ENCODE results near the gene TPK1.
"Not testable (repeated sequence)": the region's sequence is repeated elsewhere in the genome, so short reads cannot be mapped to it uniquely, and the experiment has no call there.

Gene TPK1

DNA sequence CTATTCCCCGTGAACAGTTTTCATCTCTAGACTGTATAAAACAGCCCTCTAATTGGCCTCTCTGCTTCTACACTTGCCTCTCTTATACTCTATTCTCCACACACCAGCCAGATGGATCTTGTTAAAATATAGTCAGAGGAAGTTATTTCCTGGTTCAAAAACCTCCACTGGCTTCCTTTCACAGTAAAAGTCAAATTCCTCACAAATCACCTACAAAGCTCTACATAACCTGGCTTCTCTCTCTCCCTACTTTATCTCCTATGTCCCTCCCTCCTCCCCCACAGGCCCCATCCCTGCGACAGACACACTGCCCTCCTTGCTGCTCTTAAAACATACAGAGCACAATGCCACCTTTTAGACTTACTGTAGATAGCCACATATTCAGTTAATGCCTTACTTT is 60.1 kb downstream of the TPK1 start:
- DNase-seq = no peak

GRCh38 chr7:144771927-144772326 is 63.9 kb downstream of the TPK1 start:
- no peak for DNase-seq

GRCh38 chr7:144771174-144771573 is 64.7 kb downstream of the TPK1 start:
- DNase-seq = no peak

- no peak for DNase-seq
These were observed 66.5 kb downstream of the TPK1 start for GRCh38 chr7:144769352-144769751.

DNA sequence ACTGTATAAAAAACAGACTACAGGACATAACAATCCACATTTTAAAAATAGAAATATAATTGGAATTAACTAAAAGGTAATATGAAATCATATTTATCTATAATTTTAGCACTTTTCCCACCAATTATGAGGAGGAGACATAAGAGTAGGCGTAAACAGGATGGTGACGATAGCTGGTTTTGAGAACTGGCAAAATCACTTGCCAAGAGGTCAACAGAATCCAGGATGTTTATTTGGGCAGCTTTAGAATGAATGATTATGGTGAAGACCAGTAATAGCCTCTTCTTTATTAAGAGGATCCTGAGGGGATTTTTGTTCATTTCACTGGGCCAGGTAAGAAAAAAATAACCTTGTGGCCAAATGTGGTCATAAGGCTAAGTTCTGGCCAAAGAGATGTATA is 67.2 kb downstream of the TPK1 start:
- no peak for DNase-seq

DNA sequence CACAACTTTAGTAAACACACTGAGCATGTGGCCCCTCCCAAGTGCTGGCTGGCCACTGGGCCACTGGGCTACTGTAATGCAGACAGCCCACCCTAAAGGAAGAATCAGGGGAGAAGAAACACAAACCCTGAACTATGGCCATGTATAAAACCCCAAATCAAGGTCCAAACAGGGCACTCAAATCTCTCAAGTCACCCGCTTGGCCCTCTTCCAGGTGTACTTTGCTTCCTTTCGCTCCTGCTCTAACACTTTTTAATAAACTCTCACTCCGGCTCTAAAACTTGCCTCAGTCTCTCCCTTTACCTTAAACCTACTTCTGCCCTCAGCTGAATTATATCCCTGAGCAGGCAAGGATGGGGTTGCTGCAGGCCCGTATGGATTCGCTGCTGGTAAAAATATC is 72.6 kb downstream of the TPK1 start:
- no peak for DNase-seq

DNA sequence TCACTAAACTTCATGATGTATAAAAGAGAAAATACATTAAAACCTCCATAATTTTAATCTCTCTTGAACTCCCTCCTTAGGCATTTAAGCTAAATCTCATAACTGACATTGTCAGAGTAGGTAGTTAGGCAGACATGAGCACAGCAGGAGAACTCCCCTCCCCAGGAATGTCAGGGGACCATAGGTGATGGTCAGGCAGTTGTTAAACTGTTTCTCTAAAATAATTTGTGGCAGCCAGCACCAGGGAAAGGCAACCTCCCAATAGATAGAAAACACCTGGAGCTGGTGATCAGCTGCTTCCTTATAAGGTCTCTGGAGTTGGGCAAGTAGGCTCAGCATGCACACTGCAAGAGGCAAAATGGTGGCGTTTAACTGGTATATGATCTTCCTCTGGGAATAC is 73.0 kb downstream of the TPK1 start:
- DNase-seq = no peak

DNA sequence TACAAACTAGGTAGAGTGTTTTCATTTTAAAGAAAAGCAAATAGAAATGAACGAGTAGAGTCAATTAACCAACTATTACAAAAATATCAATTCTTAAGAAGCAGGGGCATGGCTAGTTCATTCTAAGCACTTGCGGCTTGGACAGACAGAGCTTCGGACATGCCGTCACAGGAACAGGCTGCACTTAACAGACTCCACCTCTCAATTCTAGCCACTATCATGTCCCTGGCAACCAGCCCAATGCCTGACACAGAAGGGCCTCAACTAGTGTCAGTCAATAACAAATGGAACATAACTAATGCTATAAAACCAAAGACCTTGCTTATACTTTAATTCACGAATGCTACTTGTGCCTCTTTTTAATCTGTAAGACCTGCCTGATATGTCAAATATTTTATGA is 74.4 kb downstream of the TPK1 start:
- DNase-seq = no peak

DNA sequence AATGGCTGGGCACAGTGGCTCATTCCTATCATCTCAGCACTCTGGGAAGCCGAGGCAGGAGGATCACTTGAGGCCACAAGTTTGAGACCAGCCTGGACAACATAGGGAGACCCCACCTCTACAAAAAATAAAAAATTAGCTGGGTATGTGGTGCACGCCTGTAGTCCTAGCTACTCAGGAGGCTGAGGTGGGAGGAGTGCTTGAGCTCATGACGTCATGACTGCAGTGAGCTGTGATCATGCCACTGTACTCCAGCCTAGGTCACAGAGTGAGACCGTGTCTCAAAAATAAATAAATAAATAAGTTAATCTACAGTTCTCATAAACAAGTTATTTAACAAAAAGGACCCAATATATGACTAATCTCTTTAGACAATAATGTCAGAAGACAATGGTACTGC is 76.2 kb downstream of the TPK1 start:
- no peak for DNase-seq

- no peak for DNase-seq
These were observed 87.9 kb downstream of the TPK1 start for GRCh38 chr7:144747936-144748335.

DNA sequence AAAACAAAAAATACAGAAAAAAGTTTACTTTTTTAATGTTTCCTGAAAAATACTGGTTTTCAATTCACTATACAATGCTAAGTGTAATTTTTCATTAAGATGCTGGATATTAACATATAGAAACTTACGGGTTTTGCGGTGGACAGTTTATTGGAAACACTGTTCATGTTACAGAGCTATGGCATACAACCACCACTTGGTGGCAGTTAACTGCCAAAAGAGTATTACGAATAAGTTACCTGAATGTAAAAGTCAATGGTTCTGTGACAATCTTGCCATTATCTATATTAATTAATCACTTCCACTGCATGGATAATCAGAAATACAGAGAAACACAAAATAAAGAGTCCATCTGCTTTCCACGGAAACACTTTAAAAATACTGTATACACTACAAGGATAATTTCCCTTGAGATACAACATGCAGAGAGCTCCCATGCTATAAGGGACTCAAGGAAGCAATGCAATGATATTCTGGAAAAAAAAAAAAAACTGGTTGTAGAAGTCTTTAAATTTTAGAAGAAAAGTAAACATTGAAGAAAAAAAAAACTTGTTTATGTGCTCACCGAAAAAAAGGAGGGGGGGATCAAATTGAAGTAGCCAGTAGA is 97.0 kb downstream of the TPK1 start:
- DNase-seq = peak; percentile 32

DNA sequence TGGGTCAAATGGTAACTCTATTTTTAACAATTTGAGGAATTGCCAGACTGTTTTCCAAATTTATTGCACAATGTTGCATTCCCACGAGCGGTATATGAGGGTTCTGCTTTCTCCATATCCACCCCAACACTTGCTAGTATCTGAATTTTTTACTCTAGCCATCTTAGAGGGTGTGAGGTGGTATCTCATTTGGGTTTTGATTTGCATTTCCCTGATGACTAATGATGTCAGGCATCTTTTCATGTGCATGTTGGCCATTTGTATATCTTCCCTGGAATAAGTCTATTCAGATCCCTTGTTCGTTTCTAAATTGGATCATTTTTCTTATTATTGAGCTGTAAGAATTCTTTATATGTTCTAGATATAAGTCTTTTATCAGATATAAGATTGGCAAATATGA is 97.7 kb downstream of the TPK1 start:
- no peak for DNase-seq

DNA sequence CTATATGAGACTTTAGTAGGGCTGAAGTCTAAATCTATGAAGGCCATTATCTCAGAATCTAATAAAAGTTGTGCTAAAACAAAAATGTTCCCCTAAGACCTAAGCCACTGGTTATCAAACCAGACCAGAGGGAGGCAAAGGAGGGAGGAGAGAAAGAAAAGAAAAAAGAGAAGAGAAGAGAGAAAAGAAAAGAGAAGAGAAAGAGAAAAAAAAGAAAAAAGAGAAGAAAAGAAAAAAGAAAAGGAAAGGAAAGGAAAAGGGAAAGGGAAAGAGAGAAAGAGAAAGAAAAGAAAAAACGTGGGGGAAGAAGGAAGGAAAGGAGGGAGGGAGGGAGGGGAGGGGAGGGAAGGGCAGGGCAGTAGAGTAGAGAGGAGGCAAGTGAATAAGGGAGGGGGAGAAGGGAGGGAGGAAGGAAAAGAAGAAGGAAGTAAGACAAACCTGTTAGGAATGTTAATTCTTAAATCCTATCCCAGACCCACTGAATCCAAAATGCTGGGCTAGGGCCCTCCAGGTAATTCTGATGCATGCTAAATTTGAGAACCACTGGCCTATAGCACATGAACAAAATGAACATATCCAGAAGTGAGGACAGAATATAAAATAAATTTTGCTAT is 98.9 kb downstream of the TPK1 start:
- no peak for DNase-seq

GRCh38 chr7:144735505-144736276 is 100.2 kb downstream of the TPK1 start:
- DNase-seq = no peak

DNA sequence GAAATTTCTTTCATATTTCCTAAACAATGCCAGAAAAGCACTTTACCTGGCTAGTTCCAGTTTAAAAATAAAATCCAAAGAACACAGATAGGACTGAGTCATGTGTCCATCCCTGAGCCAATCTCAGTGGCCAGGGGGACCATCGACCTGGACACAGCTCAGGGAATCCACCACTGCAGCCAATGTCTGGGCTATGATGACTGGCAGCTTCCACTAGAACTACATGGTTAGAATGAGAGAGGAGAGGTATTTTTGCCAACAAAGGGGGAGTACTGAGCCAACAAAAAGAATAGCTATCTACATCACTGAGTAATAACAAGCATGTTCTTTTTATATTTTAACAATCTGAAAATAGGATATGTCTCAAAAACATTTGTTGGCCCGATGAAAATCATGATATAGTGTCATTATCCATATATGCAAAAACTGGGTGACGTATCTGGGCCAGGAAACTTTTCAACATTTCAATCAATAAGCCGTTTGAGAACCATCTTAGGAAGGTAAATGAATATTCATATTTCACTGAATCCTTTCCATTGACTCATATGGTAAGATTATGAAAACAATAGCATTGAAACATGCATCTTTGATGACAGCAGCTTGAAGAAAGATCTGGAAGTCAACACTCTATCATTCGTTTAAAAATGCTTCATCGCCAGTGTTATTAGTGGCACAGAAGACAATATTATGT is 104.0 kb downstream of the TPK1 start:
- no peak for DNase-seq

GRCh38 chr7:144730224-144730623 is 105.6 kb downstream of the TPK1 start:
- no peak for DNase-seq

DNA sequence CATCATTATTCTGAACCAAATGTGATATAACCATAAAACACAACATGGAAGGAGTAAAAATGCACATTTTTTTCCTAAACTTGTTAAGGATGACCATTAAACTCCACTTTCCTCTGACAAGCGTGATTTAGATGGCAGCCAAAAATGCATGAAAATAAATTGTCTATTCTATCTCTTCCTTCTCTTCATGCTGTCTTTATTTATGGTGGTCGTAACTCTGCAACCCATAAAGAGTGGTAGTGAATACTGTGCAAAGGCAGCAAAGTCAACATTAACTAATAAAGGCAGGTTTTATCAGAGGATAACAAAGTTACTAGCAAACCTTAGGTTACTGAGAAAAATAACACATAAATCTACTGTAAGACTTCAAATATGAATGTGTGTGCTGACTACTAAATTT is 106.6 kb downstream of the TPK1 start:
- no peak for DNase-seq

DNA sequence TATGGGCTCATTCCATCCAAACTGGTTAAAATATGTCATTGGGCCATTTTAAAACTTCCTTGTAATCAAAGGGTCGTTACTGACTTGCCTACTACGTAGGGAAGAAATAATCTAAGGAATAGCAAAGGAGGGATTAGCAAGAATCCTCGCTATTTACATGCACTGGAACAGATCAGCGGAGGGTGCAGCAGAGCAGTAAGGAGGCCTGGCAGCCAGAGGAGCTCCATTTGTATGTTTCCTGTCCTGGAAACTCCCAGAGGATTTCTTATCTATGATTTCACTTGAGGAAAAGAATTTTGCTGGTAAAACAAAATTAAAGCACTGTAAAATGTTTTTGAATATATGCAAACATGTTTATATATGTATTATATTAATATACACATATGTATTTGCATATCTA is 107.3 kb downstream of the TPK1 start:
- DNase-seq = no peak

GRCh38 chr7:144726840-144727239 is 109.0 kb downstream of the TPK1 start:
- DNase-seq = not testable (repeated sequence)

DNA sequence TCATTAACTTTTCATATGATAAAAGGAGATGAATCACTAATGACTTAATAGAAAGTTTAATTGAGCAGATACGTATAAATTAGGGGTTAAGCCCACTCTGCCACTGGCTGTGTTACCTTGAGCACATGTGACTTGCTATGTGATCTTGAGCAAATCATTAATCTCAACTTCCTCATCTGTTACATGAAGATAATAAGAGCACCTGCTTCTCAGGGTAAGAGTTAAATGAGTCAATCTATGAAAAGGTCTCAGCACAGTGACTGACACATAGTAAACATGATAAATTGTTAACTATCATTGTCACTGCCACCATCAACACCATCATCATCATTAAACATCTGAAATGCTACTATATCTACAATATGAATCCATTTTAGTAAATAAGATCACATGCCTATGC is 110.8 kb downstream of the TPK1 start:
- no peak for DNase-seq

- DNase-seq = no peak
These were observed 112.6 kb downstream of the TPK1 start for GRCh38 chr7:144723301-144723700.

DNA sequence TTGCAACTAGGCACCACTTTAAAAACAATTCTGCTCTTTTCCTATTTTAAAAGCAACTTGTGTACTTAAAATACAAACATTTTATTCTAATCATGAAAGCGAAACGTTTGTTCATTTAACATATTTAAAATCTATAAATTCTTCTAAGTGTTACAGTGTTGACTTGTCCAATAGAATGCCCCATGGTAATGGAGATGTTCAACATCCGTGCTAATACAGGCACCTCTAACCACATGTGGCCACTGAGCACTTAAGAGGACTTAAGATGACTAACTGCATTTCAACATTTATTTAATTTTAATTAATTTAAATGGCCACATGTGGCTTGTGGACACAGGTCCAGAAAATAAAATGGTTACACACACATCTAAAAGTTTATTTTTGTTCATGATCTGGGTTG is 115.1 kb downstream of the TPK1 start:
- DNase-seq = no peak

- DNase-seq = no peak
These were observed 115.7 kb downstream of the TPK1 start for GRCh38 chr7:144720149-144720548.

- no peak for DNase-seq
These were observed 118.1 kb downstream of the TPK1 start for GRCh38 chr7:144717720-144718119.

All from DMS153 (cell line).